Osteoblast (primary cell): ENCODE data around the gene DENND2A. TPM values are rescaled to one million over a fixed set of nuclear protein-coding genes. Genes with fewer than 3 reads are reported as not detected.
A peak's percentile ranks its signal among the peaks of the same experiment; 100 is the strongest.

ENCODE experiments used
- DNase-seq: peaks from one replicate; pipeline ENCODE4 v3.0.0; 2011; ENCODE audit warnings: low spot score, mixed read lengths; ENCODE audit not compliant: insufficient read length; ENCODE audit errors: missing footprints
- H2AFZ ChIP-seq: 2 replicates; pipeline ENCODE4 v1.6.0; 2011; ENCODE audit warnings: mild to moderate bottlenecking, low read length
- H3K27ac ChIP-seq: 2 replicates; pipeline ENCODE4 v1.5.1; 2011; ENCODE audit warnings: mild to moderate bottlenecking, low read depth, low read length, moderate library complexity
- H3K27me3 ChIP-seq: 2 replicates; pipeline ENCODE4 v1.6.0; 2012; ENCODE audit warnings: mild to moderate bottlenecking, control low read depth, inconsistent platforms, low read length, moderate library complexity; ENCODE audit not compliant: insufficient read depth
- H3K36me3 ChIP-seq: 2 replicates; pipeline ENCODE4 v1.5.1; 2011; ENCODE audit warnings: mild to moderate bottlenecking, low read length, control low read depth, moderate library complexity; ENCODE audit not compliant: insufficient read depth
- H3K4me1 ChIP-seq: 2 replicates; pipeline ENCODE4 v1.5.1; 2011; ENCODE audit warnings: mild to moderate bottlenecking, low read length, control low read depth, moderate library complexity; ENCODE audit not compliant: insufficient read depth
- H3K4me2 ChIP-seq: 2 replicates; pipeline ENCODE4 v1.6.0; 2011; ENCODE audit warnings: mild to moderate bottlenecking, low read length; ENCODE audit not compliant: insufficient read depth
- H3K4me3 ChIP-seq: fragments of 200-600 bp; sonication (generic); 3 replicates; pipeline ENCODE4 v1.5.1; 2012; ENCODE audit warnings: mild to moderate bottlenecking, low read length, inconsistent platforms; ENCODE audit not compliant: insufficient read depth
- H3K79me2 ChIP-seq: 2 replicates; pipeline ENCODE4 v1.6.0; 2012; ENCODE audit warnings: mild to moderate bottlenecking, low read length, control low read depth, inconsistent platforms; ENCODE audit not compliant: insufficient read depth
- H3K9me3 ChIP-seq: 2 replicates; pipeline ENCODE4 v1.5.1; 2011; ENCODE audit warnings: low read depth, low read length, control low read depth
- H4K20me1 ChIP-seq: 2 replicates; pipeline ENCODE4 v1.6.0; 2012; ENCODE audit warnings: mild to moderate bottlenecking, low read length, control low read depth; ENCODE audit not compliant: insufficient read depth
- total RNA-seq: library from RNA; depleted of rRNA; stranded (reverse); fragments of >200 nt; gene quantifications from 2 replicates; pipeline ENCODE4 v1.2.3, GENCODE V29; 2012
- TF ChIP-seq, protein P1 (sequence below): IDR thresholded peaks from 2 replicates; pipeline ENCODE4 v1.5.1; 2011; ENCODE audit warnings: mild to moderate bottlenecking, low read depth, low read length, moderate library complexity; ENCODE audit errors: extremely low read depth

Gene DENND2A
- total RNA-seq, 1 donor: 0.36 TPM

DNA sequence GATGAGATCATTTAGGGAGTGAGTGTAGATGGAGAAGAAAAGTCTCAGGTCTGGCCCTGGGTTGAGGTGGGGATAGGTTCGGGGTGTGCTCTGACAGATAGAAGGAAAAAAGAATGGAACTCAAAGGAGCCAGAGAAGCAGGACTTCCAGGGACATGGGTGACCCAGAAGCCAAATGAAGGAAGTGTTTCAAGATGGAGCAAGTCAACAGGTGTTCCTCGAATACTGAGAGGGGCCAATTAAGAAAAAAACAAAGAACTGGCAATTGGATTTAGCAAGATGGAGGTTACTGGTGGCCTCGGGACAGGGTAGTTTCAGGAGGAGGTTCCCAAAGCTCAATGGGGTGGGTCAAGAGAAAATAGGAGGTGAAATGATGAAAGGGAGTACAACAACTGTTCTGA, 40.3 kb downstream of the DENND2A start:
- TF ChIP-seq, protein P1, sequence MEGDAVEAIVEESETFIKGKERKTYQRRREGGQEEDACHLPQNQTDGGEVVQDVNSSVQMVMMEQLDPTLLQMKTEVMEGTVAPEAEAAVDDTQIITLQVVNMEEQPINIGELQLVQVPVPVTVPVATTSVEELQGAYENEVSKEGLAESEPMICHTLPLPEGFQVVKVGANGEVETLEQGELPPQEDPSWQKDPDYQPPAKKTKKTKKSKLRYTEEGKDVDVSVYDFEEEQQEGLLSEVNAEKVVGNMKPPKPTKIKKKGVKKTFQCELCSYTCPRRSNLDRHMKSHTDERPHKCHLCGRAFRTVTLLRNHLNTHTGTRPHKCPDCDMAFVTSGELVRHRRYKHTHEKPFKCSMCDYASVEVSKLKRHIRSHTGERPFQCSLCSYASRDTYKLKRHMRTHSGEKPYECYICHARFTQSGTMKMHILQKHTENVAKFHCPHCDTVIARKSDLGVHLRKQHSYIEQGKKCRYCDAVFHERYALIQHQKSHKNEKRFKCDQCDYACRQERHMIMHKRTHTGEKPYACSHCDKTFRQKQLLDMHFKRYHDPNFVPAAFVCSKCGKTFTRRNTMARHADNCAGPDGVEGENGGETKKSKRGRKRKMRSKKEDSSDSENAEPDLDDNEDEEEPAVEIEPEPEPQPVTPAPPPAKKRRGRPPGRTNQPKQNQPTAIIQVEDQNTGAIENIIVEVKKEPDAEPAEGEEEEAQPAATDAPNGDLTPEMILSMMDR: no peak
- H3K27me3 ChIP-seq: no peaks in the 10 kb centered on the region
- H2AFZ ChIP-seq: no peak overlapping the region

DNA sequence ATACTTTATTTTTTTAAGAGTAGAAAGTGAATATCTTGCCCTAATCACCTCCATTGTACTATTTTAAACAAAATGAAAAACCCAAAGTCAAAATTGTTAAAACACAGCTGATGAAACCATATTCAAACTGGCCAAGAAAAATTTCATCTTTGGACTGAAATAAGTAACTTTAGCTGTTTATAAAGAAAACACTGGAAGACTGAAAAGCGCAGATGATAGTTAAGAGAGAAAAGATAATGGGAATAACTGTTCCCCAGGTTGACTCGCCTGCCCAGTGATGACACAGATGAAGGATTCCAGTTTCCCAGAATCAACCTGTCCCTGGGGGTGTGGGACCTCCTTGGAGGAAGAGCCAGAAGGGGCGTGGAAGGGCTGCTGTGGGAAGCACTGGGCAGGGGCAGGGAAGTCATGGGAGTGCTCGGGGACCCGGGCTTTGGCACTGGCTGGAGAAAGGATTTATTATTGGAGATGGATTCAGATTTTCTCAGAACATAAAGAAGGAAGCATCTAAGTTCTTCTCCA, 43.1 kb downstream of the DENND2A start:
- Histone ChIP-seq H3K27me3 (no peaks in the 10 kb centered on the region), H4K20me1 (no peaks in the 10 kb centered on the region), H3K36me3 (no peaks in the 10 kb centered on the region), H2AFZ (no peak overlapping the region), H3K27ac (no peak overlapping the region), H3K4me1 (peaks cover 10% of the 10 kb centered on the region), H3K9me3 (no peaks in the 10 kb centered on the region), H3K4me2 (no peak overlapping the region), H3K79me2 (no peaks in the 10 kb centered on the region), H3K4me3 (no peak overlapping the region)
- no peak for DNase-seq
- TF ChIP-seq, protein P1: no peak

More for the DNA sequence above, 40.3 kb downstream of the DENND2A start:
- no peak for DNase-seq
- no peak overlapping the region for H3K4me3 ChIP-seq
- no peaks in the 10 kb centered on the region for H3K36me3 ChIP-seq
- H3K4me2 ChIP-seq: no peak overlapping the region
- H4K20me1 ChIP-seq: no peaks in the 10 kb centered on the region
- no peaks in the 10 kb centered on the region for H3K79me2 ChIP-seq
- H3K9me3 ChIP-seq: no peaks in the 10 kb centered on the region
- H3K4me1 ChIP-seq: peaks cover 14% of the 10 kb centered on the region
- H3K27ac ChIP-seq: no peak overlapping the region

DNA sequence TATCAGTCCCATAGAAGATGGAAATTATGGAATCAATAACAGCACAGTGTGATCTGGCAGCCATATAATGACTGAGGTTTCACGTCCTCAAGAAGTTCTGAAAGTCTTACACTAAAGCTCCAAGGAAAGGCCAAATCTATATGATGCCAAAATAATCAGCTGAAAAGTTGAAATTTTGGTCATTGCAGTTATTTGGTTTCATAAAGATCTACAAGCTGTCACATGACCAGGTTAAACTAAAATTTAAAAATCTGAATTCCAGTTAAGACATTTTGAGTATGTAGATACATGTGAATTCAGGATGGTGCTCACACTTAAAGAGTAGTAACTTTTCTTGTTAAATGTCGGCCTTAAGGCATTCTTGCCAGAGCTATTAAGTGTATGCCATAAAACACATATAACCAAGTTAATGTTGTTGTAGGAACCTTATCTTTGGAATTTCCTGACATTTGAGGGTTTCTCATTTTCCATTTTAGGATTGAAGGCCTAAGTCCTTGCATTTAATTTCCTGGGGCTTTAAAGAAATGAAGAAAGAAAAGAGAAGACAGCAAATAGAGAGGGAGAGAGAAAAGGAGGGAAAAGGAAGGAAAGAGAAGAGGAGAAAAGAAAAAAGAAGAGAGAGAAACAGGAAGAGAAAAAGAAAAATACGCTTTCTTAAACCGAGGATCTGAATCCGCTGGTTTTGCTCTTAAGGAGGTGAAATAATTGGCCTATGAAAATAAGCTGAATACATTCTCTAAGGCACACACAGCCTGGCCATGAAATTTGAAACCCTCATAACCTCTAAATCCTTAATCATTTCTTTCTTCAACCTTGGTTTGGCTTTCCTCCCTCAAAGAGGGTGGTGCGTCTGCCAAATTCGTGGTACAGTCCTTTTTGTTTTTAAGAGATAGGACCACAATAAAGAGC, 43.8 kb downstream of the DENND2A start:
- H3K27me3 ChIP-seq: no peaks in the 10 kb centered on the region
- no peaks in the 10 kb centered on the region for H3K79me2 ChIP-seq
- H3K4me1 ChIP-seq: peaks cover 10% of the 10 kb centered on the region
- peak overlapping the region; percentile 2 for H3K4me2 ChIP-seq
- H4K20me1 ChIP-seq: no peaks in the 10 kb centered on the region
- no peaks in the 10 kb centered on the region for H3K36me3 ChIP-seq
- H3K4me3 ChIP-seq: no peak overlapping the region
- peak; percentile 81 for DNase-seq
- H3K9me3 ChIP-seq: no peaks in the 10 kb centered on the region
- TF ChIP-seq, protein P1: no peak
- no peak overlapping the region for H2AFZ ChIP-seq
- no peak overlapping the region for H3K27ac ChIP-seq

DNA sequence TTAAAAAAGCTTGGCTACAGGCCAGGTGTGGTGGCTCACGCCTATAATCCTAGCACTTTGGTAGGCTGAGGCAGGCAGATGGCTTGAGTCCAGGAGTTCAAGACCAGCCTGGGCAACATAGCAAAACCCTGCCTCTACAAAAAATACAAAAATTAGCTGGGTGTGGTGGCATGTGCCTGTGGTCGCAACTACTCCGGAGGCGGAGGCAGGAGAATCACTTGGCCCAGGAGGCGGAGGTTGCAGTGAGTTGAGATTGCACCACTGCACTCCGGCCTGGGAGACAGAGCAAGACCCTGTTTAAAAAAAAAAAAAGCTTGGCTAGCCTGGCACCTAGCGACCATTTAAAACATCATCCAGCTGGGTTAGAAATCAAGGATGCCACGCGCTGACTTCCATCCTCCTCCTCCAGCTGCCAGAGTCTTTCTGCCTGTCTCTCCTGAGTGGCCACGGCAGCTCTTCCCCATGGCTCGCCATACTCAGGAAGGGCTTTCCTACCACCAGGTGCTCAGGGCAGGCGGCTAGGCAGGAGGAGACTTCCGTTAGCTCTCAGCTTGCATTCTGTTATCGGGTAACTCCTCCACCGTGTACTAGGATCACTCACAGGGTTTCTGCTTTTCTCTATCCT, 45.0 kb downstream of the DENND2A start:
- no peaks in the 10 kb centered on the region for H4K20me1 ChIP-seq
- no peak overlapping the region for H3K4me3 ChIP-seq
- H3K4me2 ChIP-seq: no peak overlapping the region
- no peak for DNase-seq
- H3K27ac ChIP-seq: no peak overlapping the region
- H2AFZ ChIP-seq: no peak overlapping the region
- H3K79me2 ChIP-seq: no peaks in the 10 kb centered on the region
- TF ChIP-seq, protein P1: no peak
- H3K4me1 ChIP-seq: peaks cover 10% of the 10 kb centered on the region
- H3K36me3 ChIP-seq: no peaks in the 10 kb centered on the region
- H3K9me3 ChIP-seq: no peaks in the 10 kb centered on the region
- no peaks in the 10 kb centered on the region for H3K27me3 ChIP-seq
